ENCODE data around the gene STUB1. TPM values are rescaled to one million over a fixed set of nuclear protein-coding genes. Genes with fewer than 3 reads are reported as not detected.

STUB1 gene
- total RNA-seq, 2 experiments from 2014 or later = 70.9 to 74.9 TPM

- Mint-ChIP-seq H3K9me3 (no peaks in the 10 kb centered on the region), H3K36me3 (no peaks in the 10 kb centered on the region), H3K27me3 (no peaks in the 10 kb centered on the region), H3K4me3 (peak overlapping the region; percentile 80), H3K4me1 (ENCODE audit: low read depth) (peaks cover 23% of the 10 kb centered on the region), H3K27ac (peak overlapping the region; percentile 71)
- POLR2A ChIA-PET = interaction anchor here (0.7 to 1.6 kb wide), 7 partner anchors 14 to 30 kb away, joined by 3 to 8 read pairs (median 4); partner anchors contain the start of genes ANTKMT, CCDC78, METRN and STUB1
- intact Hi-C loops (cut with micrococcal nuclease) = no loop called here
- DNase-seq = peak; percentile 84
- CTCF ChIA-PET = interaction anchor here (0.7 to 1.9 kb wide), 5 partner anchors 14 to 89 kb away, joined by 3 to 14 read pairs (median 4); no protein-coding TSS in a partner anchor
Observed at GRCh38 chr16:695355-696089, 15.3 kb downstream of the STUB1 start.

- no peak for DNase-seq
- POLR2A ChIA-PET = no interaction called here
- Mint-ChIP-seq H3K27ac (no peak overlapping the region), H3K9me3 (no peaks in the 10 kb centered on the region), H3K4me3 (no peak overlapping the region), H3K4me1 (ENCODE audit: low read depth) (peaks cover 23% of the 10 kb centered on the region), H3K27me3 (peaks cover 19% of the 10 kb centered on the region), H3K36me3 (no peaks in the 10 kb centered on the region)
- intact Hi-C loops (cut with micrococcal nuclease) = no loop called here
- CTCF ChIA-PET = no interaction called here
Observed at GRCh38 chr16:698911-699671, 18.9 kb downstream of the STUB1 start.

- H3K27me3 Mint-ChIP-seq = peaks cover 21% of the 10 kb centered on the region
- intact Hi-C loops (cut with micrococcal nuclease) = no loop called here
- H3K27ac Mint-ChIP-seq = no peak overlapping the region
- H3K4me1 Mint-ChIP-seq (ENCODE audit: low read depth) = peaks cover 14% of the 10 kb centered on the region
- DNase-seq = peak; percentile 52
- H3K9me3 Mint-ChIP-seq = no peaks in the 10 kb centered on the region
- CTCF ChIA-PET = interaction anchor here (2.0 kb wide), 1 partner anchor 84 kb away, joined by 5 read pairs; no protein-coding TSS in a partner anchor
- no peaks in the 10 kb centered on the region for H3K36me3 Mint-ChIP-seq
- POLR2A ChIA-PET = interaction anchor here (1.2 kb wide), 1 partner anchor 10 kb away, joined by 3 read pairs; no protein-coding TSS in a partner anchor
- no peak overlapping the region for H3K4me3 Mint-ChIP-seq
Observed at GRCh38 chr16:700684-701584, 20.7 kb downstream of the STUB1 start.

- intact Hi-C loops (cut with micrococcal nuclease) = no loop called here
- peaks cover 32% of the 10 kb centered on the region for H3K27me3 Mint-ChIP-seq
- no peak overlapping the region for H3K27ac Mint-ChIP-seq
- DNase-seq = no peak
- peaks cover 6% of the 10 kb centered on the region for H3K4me1 Mint-ChIP-seq (ENCODE audit: low read depth)
- H3K36me3 Mint-ChIP-seq = no peaks in the 10 kb centered on the region
- ChIA-PET POLR2A (interaction anchor here (1.2 kb wide), 1 partner anchor 12 kb away, joined by 3 read pairs; no protein-coding TSS in a partner anchor), CTCF (interaction anchor here (2.0 to 2.4 kb wide), 2 partner anchors 10 to 83 kb away, joined by 5 to 9 read pairs; no protein-coding TSS in a partner anchor)
- H3K9me3 Mint-ChIP-seq = no peaks in the 10 kb centered on the region
- H3K4me3 Mint-ChIP-seq = no peak overlapping the region
Observed at GRCh38 chr16:702341-702740, 22.1 kb downstream of the STUB1 start.

GRCh38 chr16:703406-703805 lies 23.2 kb downstream of the STUB1 start:
- CTCF ChIA-PET = interaction anchor here (1.1 to 2.4 kb wide), 2 partner anchors 9 to 82 kb away, joined by 3 to 9 read pairs; no protein-coding TSS in a partner anchor
- no peak overlapping the region for H3K27ac Mint-ChIP-seq
- peaks cover 40% of the 10 kb centered on the region for H3K27me3 Mint-ChIP-seq
- no peak overlapping the region for H3K4me3 Mint-ChIP-seq
- H3K9me3 Mint-ChIP-seq = no peaks in the 10 kb centered on the region
- intact Hi-C loops (cut with micrococcal nuclease) = no loop called here
- POLR2A ChIA-PET = no interaction called here
- H3K4me1 Mint-ChIP-seq (ENCODE audit: low read depth) = peaks cover 6% of the 10 kb centered on the region
- no peak for DNase-seq
- no peaks in the 10 kb centered on the region for H3K36me3 Mint-ChIP-seq

GRCh38 chr16:704047-704446 lies 23.8 kb downstream of the STUB1 start:
- Mint-ChIP-seq H3K27me3 (peaks cover 45% of the 10 kb centered on the region), H3K4me3 (no peak overlapping the region), H3K9me3 (no peaks in the 10 kb centered on the region), H3K4me1 (ENCODE audit: low read depth) (peaks cover 6% of the 10 kb centered on the region), H3K36me3 (no peaks in the 10 kb centered on the region), H3K27ac (no peak overlapping the region)
- intact Hi-C loops (cut with micrococcal nuclease) = no loop called here
- POLR2A ChIA-PET = no interaction called here
- no peak for DNase-seq
- CTCF ChIA-PET = interaction anchor here (1.1 to 2.4 kb wide), 3 partner anchors 9 to 81 kb away, joined by 3 to 9 read pairs (median 4); partner anchors contain the start of gene METRN

GRCh38 chr16:704552-705380 lies 24.6 kb downstream of the STUB1 start:
- no peaks in the 10 kb centered on the region for H3K9me3 Mint-ChIP-seq
- H3K4me1 Mint-ChIP-seq (ENCODE audit: low read depth) = peaks cover 2% of the 10 kb centered on the region
- ChIA-PET POLR2A (no interaction called here), CTCF (interaction anchor here (1.2 kb wide), 1 partner anchor 10 kb away, joined by 4 read pairs; the partner anchor contains the start of gene METRN)
- no peaks in the 10 kb centered on the region for H3K36me3 Mint-ChIP-seq
- DNase-seq = no peak
- peaks cover 51% of the 10 kb centered on the region for H3K27me3 Mint-ChIP-seq
- H3K4me3 Mint-ChIP-seq = no peak overlapping the region
- no peak overlapping the region for H3K27ac Mint-ChIP-seq
- intact Hi-C loops (cut with micrococcal nuclease) = no loop called here

GRCh38 chr16:705431-706188 lies 25.4 kb downstream of the STUB1 start, which contains the start of gene FBXL16:
FBXL16 (minus strand) TSS chr16:705801; CDS start chr16:697405, 8,396 bp downstream.
- no peak for DNase-seq
- ChIA-PET POLR2A (no interaction called here), CTCF (no interaction called here)
- peaks cover 56% of the 10 kb centered on the region for H3K27me3 Mint-ChIP-seq
- intact Hi-C loops (cut with micrococcal nuclease) = no loop called here
- H3K36me3 Mint-ChIP-seq = no peaks in the 10 kb centered on the region
- H3K9me3 Mint-ChIP-seq = no peaks in the 10 kb centered on the region
- H3K4me3 Mint-ChIP-seq = no peak within 1 kb of the TSS
- no peak within 1 kb of the TSS for H3K27ac Mint-ChIP-seq
- no peaks in the 10 kb centered on the region for H3K4me1 Mint-ChIP-seq (ENCODE audit: low read depth)

GRCh38 chr16:706189-707061 lies 26.2 kb downstream of the STUB1 start:
- CTCF ChIA-PET = interaction anchor here (1.2 to 2.0 kb wide), 3 partner anchors 13 to 79 kb away, joined by 3 to 6 read pairs (median 4); no protein-coding TSS in a partner anchor
- POLR2A ChIA-PET = interaction anchor here (1.0 kb wide), 1 partner anchor 77 kb away, joined by 3 read pairs; no protein-coding TSS in a partner anchor
- Mint-ChIP-seq H3K4me1 (ENCODE audit: low read depth) (no peaks in the 10 kb centered on the region), H3K27ac (no peak overlapping the region), H3K36me3 (no peaks in the 10 kb centered on the region), H3K27me3 (peaks cover 56% of the 10 kb centered on the region), H3K9me3 (no peaks in the 10 kb centered on the region), H3K4me3 (no peak overlapping the region)
- no peak for DNase-seq
- intact Hi-C loops (cut with micrococcal nuclease) = no loop called here

Measured in activated CD4-positive, alpha-beta memory T cell treated with anti-CD3 and anti-CD28 coated beads for 36 hours (primary cell).